ENCODE results near the gene CHD9.

The CHD9 gene

GRCh38 chr16:53055541-53056391, 975 bp downstream of the CHD9 start (continued):
- TF ChIP-seq ZNF639 (tag by site-specific recombination; IDR thresholded peaks at IDR 0.05) (no peak), FEZF1 (tag by site-specific recombination; IDR thresholded peaks at IDR 0.05) (peak; percentile 75), SP2 (tag by site-specific recombination; IDR thresholded peaks at IDR 0.05) (peak; percentile 20; the same call in 1 of the 2 replicates), ZFP41 (tag by site-specific recombination; IDR thresholded peaks at IDR 0.05; ENCODE audit: borderline replicate concordance) (no peak), ZNF76 (tag by site-specific recombination; IDR thresholded peaks at IDR 0.05; ENCODE audit: borderline replicate concordance, low read depth) (peak; percentile 47), ZNF335 (tag by site-specific recombination; conservative IDR thresholded peaks at IDR 0.05) (0 out of 2 replicates have a peak, but pooled peaks have one; percentile 26), ZNF324 (tag by site-specific recombination; IDR thresholded peaks at IDR 0.05) (no peak), ZNF670 (tag by site-specific recombination; IDR thresholded peaks at IDR 0.05; ENCODE audit: low read depth) (no peak), ZNF514 (tag by site-specific recombination; IDR thresholded peaks at IDR 0.05) (no peak), GFI1B (tag by site-specific recombination; IDR thresholded peaks at IDR 0.05) (no peak), PRDM10 (tag by site-specific recombination; IDR thresholded peaks at IDR 0.05) (no peak), ZNF146 (tag by site-specific recombination; IDR thresholded peaks at IDR 0.05) (no peak), ZNF501 (tag by site-specific recombination; IDR thresholded peaks at IDR 0.05) (no peak), ZNF19 (tag by site-specific recombination; IDR thresholded peaks at IDR 0.05; ENCODE audit: low read depth) (no peak), HIC1 (tag by site-specific recombination; IDR thresholded peaks at IDR 0.05) (no peak), ZNF362 (tag by site-specific recombination; IDR thresholded peaks at IDR 0.05) (no peak), ZNF350 (tag by site-specific recombination; IDR thresholded peaks at IDR 0.05) (no peak), TRIM28 (IDR thresholded peaks at IDR 0.05; ENCODE audit: borderline replicate concordance, low read length) (peak; percentile 52; the same call in 1 of the 2 replicates), ZNF214 (tag by site-specific recombination; IDR thresholded peaks at IDR 0.05; ENCODE audit: borderline replicate concordance) (no peak), ZNF37A (tag by site-specific recombination; IDR thresholded peaks at IDR 0.05) (no peak), HOXD13 (CRISPR knock-in tag; IDR thresholded peaks at IDR 0.05; ENCODE audit: borderline replicate concordance) (no peak), ZNF580 (tag by site-specific recombination; IDR thresholded peaks at IDR 0.05) (0 out of 2 replicates have a peak, but pooled peaks have one; percentile 8), ZBTB49 (tag by site-specific recombination; IDR thresholded peaks at IDR 0.05; ENCODE audit: low read depth) (no peak), IKZF3 (tag by site-specific recombination; IDR thresholded peaks at IDR 0.05) (0 out of 2 replicates have a peak, but pooled peaks have one; percentile 9), ZNF529 (tag by site-specific recombination; IDR thresholded peaks at IDR 0.05; ENCODE audit: insufficient replicate concordance) (no peak), ZNF132 (tag by site-specific recombination; IDR thresholded peaks at IDR 0.05; ENCODE audit: borderline replicate concordance) (no peak), HOXA7 (CRISPR knock-in tag; IDR thresholded peaks at IDR 0.05; ENCODE audit: borderline replicate concordance) (no peak)

All from HEK293 (cell line).